K562 (cell line): Measurements from ENCODE around the gene CFAP97D2. TPM values are rescaled to one million over a fixed set of nuclear protein-coding genes. Genes with fewer than 3 reads are reported as not detected.

ENCODE experiments used
- CBX3 ChIP-seq, 2 experiments: IDR thresholded peaks; 1 replicate in 1 of 2; 2 replicates in 1 of 2; pipeline ENCODE4 v1.6.1; 2012; ENCODE audit warnings: inconsistent platforms in 2 of 2, low read length in 2 of 2, borderline replicate concordance in 1 of 2, control low read depth in 1 of 2
- EGR1 ChIP-seq: fragments of 450-650 bp; conservative IDR thresholded peaks from 2 replicates; pipeline ENCODE4 v1.6.1; 2017; ENCODE audit warnings: mild to moderate bottlenecking
- EP400 ChIP-seq: fragments of 450-650 bp; IDR thresholded peaks from 2 replicates; pipeline ENCODE4 v1.6.1; 2017; ENCODE audit warnings: antibody characterized with exemption, mild to moderate bottlenecking, moderate library complexity
- ETS2 ChIP-seq: IDR thresholded peaks from 2 replicates; pipeline ENCODE4 v1.6.1; 2016; ENCODE audit warnings: borderline replicate concordance, missing genetic modification characterization, mild to moderate bottlenecking, moderate library complexity, missing compliant biosample characterization; ENCODE audit not compliant: poor library complexity, severe bottlenecking
- FOXK1 ChIP-seq: sonication (generic); formaldehyde crosslinking; IDR thresholded peaks from 2 replicates; pipeline ENCODE4 v1.8.0; 2022; ENCODE audit warnings: missing genetic modification reagents, mild to moderate bottlenecking, borderline replicate concordance
- HDAC3 ChIP-seq: fragments of 450-650 bp; IDR thresholded peaks from 2 replicates; pipeline ENCODE4 v1.6.1; 2018; ENCODE audit warnings: borderline replicate concordance, mild to moderate bottlenecking, moderate library complexity; ENCODE audit not compliant: partially characterized antibody
- HNRNPL ChIP-seq: fragments of 200-400 bp; formaldehyde crosslinking; IDR thresholded peaks from 2 replicates; pipeline ENCODE4 v1.6.1; 2017; ENCODE audit warnings: low read depth, mild to moderate bottlenecking, low read length
- PHF8 ChIP-seq: fragments of 200-600 bp; sonication (generic); IDR thresholded peaks from 2 replicates; pipeline ENCODE4 v1.6.1; 2012; ENCODE audit warnings: mixed run types, mild to moderate bottlenecking, inconsistent platforms, low read length, moderate library complexity, borderline replicate concordance
- SRSF1 ChIP-seq: fragments of 200-400 bp; formaldehyde crosslinking; IDR thresholded peaks from 2 replicates; pipeline ENCODE4 v1.6.1; 2017; ENCODE audit warnings: mild to moderate bottlenecking, low read depth, low read length, moderate library complexity
- STAT5B ChIP-seq: fragments of 250-450 bp; sonication (Bioruptor Pico); IDR thresholded peaks from 2 replicates; pipeline ENCODE4 v1.8.0; 2021; ENCODE audit warnings: mild to moderate bottlenecking, inconsistent platforms
- TEAD2 ChIP-seq: fragments of 450-650 bp; IDR thresholded peaks from 2 replicates; pipeline ENCODE4 v1.6.1; 2016; ENCODE audit warnings: missing genetic modification characterization, control low read depth, missing compliant biosample characterization
- ZFPM2 ChIP-seq: fragments of 250-450 bp; sonication (Bioruptor Pico); IDR thresholded peaks from 2 replicates; pipeline ENCODE4 v1.5.1; 2022; ENCODE audit warnings: mild to moderate bottlenecking
- ZNF121 ChIP-seq: sonication (generic); formaldehyde crosslinking; conservative IDR thresholded peaks from 2 replicates; pipeline ENCODE4 v1.8.0; 2022; ENCODE audit warnings: missing genetic modification reagents
- ZNF124 ChIP-seq: sonication (generic); formaldehyde crosslinking; IDR thresholded peaks from 2 replicates; pipeline ENCODE4 v1.8.1; 2022; ENCODE audit warnings: missing genetic modification reagents
- ZNF224 ChIP-seq: sonication (generic); formaldehyde crosslinking; IDR thresholded peaks from 2 replicates; pipeline ENCODE4 v1.8.0; 2022; ENCODE audit warnings: mild to moderate bottlenecking, missing genetic modification reagents
- ZNF253 ChIP-seq: fragments of 250-450 bp; sonication (Bioruptor Pico); conservative IDR thresholded peaks from 2 replicates; pipeline ENCODE4 v1.6.1; 2021; ENCODE audit warnings: mild to moderate bottlenecking
- polyA plus RNA-seq, 8 experiments: library from polyadenylated mRNA; depleted of rRNA in 4 of 8; stranded (reverse) in 5 of 8; unstranded in 3 of 8; fragments of >200 nt; fragmentation: Nextera tagmentation in 2 of 8; fragmentation: Illumina TruSeq in 1 of 8; extraction: Ambion mirVana in 2 of 8; extraction: Trizol in 1 of 8; gene quantifications; 2 replicates each; pipeline versions ENCODE4 v1.2.1 to v1.2.3, GENCODE V29; 2011 to 2014; ENCODE audit warnings: inconsistent platforms in 1 of 8, missing spikeins in 1 of 8
- total RNA-seq, 7 experiments: library from RNA; depleted of rRNA in 6 of 7; stranded (reverse); fragments of >200 nt in 6 of 7; fragmentation: Illumina TruSeq in 2 of 7; extraction: Trizol in 2 of 7; gene quantifications; 2 replicates each; pipeline versions ENCODE4 v1.2.1 to v1.2.3, GENCODE V29; 2011 to 2021; ENCODE audit warnings: low replicate concordance in 1 of 7
- TF ChIP-seq, protein P1 (sequence below): conservative IDR thresholded peaks from 2 replicates; pipeline ENCODE4 v1.6.1; 2011; ENCODE audit warnings: low read depth, mild to moderate bottlenecking, low read length; ENCODE audit not compliant: control insufficient read depth
- TF ChIP-seq, protein P2 (sequence below): sonication (generic); formaldehyde crosslinking; IDR thresholded peaks from 2 replicates; pipeline ENCODE4 v1.8.0; 2022; ENCODE audit warnings: mild to moderate bottlenecking, missing genetic modification reagents
- TF ChIP-seq, protein P3 (sequence below), 2 experiments: IDR thresholded peaks; 2 replicates each; pipeline ENCODE4 v1.6.1; 2012; ENCODE audit warnings: improper control_type of control experiment in 2 of 2, low read depth in 2 of 2, low read length in 2 of 2, borderline replicate concordance in 1 of 2
- TF ChIP-seq, protein P4 (sequence below): sonication (generic); formaldehyde crosslinking; IDR thresholded peaks from 2 replicates; pipeline ENCODE4 v1.8.0; 2022; ENCODE audit warnings: mild to moderate bottlenecking, low read depth, missing genetic modification reagents

Gene CFAP97D2
- total and polyA plus RNA-seq, 9 of the 15 experiments (the other 6 are each of a cell fraction or from before 2014, with no cell fraction given) = not detected

DNA sequence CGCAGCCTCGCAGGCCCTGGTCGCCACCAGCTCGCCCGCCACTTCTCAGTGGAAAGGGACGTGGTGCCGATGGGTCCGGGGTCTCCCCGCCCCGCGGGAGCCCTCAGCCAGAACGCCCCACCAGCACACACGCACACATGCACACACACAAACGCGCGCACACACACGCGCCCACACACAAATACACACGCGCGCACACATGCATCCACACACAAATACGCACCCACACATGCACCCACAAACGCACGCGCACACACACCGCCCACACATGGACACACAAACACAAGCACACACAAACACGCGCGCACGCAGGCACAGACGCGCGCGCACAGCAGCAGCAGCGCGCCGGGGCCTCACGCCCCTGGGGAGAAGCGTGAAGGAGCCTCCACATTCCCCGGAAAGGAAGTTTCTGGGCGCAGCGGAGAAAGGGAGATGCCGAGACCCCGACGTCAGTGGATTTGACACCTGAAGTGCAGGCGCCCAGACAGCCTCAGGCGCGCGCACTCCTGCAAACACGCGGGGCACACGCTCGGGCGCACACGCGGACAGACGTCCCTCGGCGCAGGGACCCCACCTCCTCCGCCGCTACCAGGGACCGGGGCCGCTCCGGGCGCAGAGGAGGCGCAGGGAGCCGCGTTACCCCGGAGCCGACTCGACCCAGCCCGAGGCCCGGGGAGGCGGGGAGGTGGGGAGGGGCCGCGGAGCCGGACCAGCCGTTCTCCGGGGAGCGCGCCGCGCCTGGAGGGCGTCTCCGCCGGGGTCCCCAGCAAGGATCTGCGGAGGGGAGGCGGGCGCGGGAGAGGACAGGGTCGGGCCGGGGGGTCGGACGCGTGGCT lies 47.3 kb upstream of the CFAP97D2 start (continued):
- TF ChIP-seq HNRNPL (no peak), CBX3 (IDR thresholded peaks at IDR 0.05; ENCODE audit: borderline replicate concordance in 1 of 2, low read length in 2 of 2) (no peak), STAT5B (CRISPR knock-in tag) (no peak), ZNF121 (CRISPR knock-in tag) (no peak), EP400 (peak; percentile 26; the same call in 1 of the 2 replicates), ETS2 (tag) (no peak), FOXK1 (CRISPR knock-in tag) (no peak), HDAC3 (no peak), TEAD2 (tag) (no peak), ZNF253 (CRISPR knock-in tag) (no peak), EGR1 (peak; percentile 91), ZFPM2 (CRISPR knock-in tag) (no peak), ZNF124 (no peak), SRSF1 (no peak), ZNF224 (CRISPR knock-in tag) (no peak), PHF8 (peak; percentile 22; the same call in 1 of the 2 replicates)
- TF ChIP-seq, protein P1, sequence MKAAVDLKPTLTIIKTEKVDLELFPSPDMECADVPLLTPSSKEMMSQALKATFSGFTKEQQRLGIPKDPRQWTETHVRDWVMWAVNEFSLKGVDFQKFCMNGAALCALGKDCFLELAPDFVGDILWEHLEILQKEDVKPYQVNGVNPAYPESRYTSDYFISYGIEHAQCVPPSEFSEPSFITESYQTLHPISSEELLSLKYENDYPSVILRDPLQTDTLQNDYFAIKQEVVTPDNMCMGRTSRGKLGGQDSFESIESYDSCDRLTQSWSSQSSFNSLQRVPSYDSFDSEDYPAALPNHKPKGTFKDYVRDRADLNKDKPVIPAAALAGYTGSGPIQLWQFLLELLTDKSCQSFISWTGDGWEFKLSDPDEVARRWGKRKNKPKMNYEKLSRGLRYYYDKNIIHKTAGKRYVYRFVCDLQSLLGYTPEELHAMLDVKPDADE = no peak
- TF ChIP-seq, protein P2, sequence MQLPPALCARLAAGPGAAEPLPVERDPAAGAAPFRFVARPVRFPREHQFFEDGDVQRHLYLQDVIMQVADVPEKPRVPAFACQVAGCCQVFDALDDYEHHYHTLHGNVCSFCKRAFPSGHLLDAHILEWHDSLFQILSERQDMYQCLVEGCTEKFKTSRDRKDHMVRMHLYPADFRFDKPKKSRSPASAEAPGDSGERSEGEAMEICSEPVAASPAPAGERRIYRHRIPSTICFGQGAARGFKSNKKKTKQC (CRISPR knock-in tag) = peak; percentile 61; the same call in 1 of the 2 replicates
- TF ChIP-seq, protein P3, sequence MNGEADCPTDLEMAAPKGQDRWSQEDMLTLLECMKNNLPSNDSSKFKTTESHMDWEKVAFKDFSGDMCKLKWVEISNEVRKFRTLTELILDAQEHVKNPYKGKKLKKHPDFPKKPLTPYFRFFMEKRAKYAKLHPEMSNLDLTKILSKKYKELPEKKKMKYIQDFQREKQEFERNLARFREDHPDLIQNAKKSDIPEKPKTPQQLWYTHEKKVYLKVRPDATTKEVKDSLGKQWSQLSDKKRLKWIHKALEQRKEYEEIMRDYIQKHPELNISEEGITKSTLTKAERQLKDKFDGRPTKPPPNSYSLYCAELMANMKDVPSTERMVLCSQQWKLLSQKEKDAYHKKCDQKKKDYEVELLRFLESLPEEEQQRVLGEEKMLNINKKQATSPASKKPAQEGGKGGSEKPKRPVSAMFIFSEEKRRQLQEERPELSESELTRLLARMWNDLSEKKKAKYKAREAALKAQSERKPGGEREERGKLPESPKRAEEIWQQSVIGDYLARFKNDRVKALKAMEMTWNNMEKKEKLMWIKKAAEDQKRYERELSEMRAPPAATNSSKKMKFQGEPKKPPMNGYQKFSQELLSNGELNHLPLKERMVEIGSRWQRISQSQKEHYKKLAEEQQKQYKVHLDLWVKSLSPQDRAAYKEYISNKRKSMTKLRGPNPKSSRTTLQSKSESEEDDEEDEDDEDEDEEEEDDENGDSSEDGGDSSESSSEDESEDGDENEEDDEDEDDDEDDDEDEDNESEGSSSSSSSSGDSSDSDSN (IDR thresholded peaks at IDR 0.05; ENCODE audit: borderline replicate concordance in 1 of 2, low read depth in 2 of 2, low read length in 2 of 2) = peak in 1 of 2 experiments; percentile 15; a peak in 2 of 4 replicates
- TF ChIP-seq, protein P4, sequence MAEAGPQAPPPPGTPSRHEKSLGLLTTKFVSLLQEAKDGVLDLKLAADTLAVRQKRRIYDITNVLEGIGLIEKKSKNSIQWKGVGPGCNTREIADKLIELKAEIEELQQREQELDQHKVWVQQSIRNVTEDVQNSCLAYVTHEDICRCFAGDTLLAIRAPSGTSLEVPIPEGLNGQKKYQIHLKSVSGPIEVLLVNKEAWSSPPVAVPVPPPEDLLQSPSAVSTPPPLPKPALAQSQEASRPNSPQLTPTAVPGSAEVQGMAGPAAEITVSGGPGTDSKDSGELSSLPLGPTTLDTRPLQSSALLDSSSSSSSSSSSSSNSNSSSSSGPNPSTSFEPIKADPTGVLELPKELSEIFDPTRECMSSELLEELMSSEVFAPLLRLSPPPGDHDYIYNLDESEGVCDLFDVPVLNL (CRISPR knock-in tag) = no peak
